ENCODE results near the gene TLR4. TPM values are rescaled to one million over a fixed set of nuclear protein-coding genes. Genes with fewer than 3 reads are reported as not detected.

The TLR4 gene
- polyA plus RNA-seq, 1 donor from 2014 or later, result 0.07 TPM

DNA sequence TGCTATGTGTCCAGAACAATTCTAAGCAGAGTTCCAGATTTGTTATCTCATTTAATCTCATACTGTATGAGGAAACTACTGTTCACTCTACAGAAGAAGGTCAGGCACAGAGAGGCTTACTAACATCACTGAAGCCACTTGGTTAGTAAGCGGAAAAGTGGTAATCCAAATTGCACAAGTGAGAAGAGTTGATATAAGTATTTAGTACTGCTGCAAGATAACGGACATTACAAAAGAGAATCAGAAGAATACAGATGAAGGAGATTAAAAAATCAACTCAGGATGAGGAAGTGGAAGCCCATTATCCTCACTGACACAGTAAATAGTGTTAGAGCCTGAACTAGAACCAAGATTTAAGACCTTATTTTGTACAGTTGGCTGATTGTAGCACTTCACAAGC is 22.3 kb upstream of the TLR4 start:
- Histone ChIP-seq H3K4me3 (ENCODE audit: low read length) (no peak overlapping the region), H3K79me2 (replicated peaks; ENCODE audit: insufficient read depth, low read length) (no peaks in the 10 kb centered on the region), H2AFZ (ENCODE audit: low read depth, low read length) (no peak overlapping the region), H3K9me3 (ENCODE audit: low read length) (no peaks in the 10 kb centered on the region), H3F3A (ENCODE audit: insufficient read depth, low read length, poor library complexity, severe bottlenecking) (no peaks in the 10 kb centered on the region), H3K9ac (ENCODE audit: low read length) (no peak overlapping the region), H3K36me3 (ENCODE audit: insufficient read depth, low read length) (no peaks in the 10 kb centered on the region), H3K4me2 (ENCODE audit: low read length) (no peak overlapping the region), H3K27me3 (ENCODE audit: insufficient read depth, low read depth, low read length) (no peaks in the 10 kb centered on the region), H4K20me1 (ENCODE audit: insufficient read depth) (no peaks in the 10 kb centered on the region), H3K9me2 (ENCODE audit: insufficient read depth, low read length) (no peaks in the 10 kb centered on the region), H3K27ac (ENCODE audit: low read length) (no peak overlapping the region)
- no peak for TF ChIP-seq POLR2AphosphoS5 (IDR thresholded peaks at IDR 0.05)

DNA sequence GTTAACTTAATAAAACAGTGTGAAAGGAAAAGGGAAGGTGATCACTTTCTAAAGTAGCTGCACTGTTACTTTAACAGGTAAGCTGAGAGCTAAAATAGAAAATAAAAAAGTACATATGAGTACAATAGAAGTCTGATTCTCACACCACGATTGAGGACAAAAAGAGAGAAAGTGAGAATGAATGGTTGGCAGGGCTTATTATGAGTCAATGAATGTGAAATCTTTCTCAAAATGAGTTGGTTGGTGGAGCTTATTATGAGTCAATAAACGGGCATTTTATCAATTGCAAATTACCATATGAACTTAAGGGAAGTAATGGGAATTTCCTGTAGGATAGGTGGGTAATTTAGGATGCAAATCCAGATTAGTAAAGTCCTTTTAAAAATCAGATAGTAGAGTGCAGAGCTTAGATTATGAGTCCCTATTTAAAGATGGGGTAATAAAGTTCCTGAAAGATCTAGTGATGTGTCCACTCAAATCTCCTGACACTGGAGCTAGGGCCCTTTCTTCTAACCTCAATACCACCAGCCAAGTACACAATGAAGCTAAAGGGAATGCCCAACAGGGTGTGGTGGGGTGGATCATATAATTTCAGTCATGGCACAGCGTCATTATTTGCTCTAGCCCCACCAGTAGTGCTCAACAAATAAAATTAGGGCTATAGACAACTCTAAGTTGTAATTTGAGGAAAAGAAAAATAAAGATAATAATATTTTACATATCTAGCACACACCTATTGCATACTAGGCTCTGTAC is 21.1 kb upstream of the TLR4 start:
- no peak overlapping the region for H3K27ac ChIP-seq (ENCODE audit: low read length)
- H3K9me2 ChIP-seq (ENCODE audit: insufficient read depth, low read length), result no peaks in the 10 kb centered on the region
- H3K79me2 ChIP-seq (replicated peaks; ENCODE audit: insufficient read depth, low read length), result no peaks in the 10 kb centered on the region
- H3K9ac ChIP-seq (ENCODE audit: low read length), result no peak overlapping the region
- H4K20me1 ChIP-seq (ENCODE audit: insufficient read depth), result no peaks in the 10 kb centered on the region
- no peak overlapping the region for H2AFZ ChIP-seq (ENCODE audit: low read depth, low read length)
- H3K9me3 ChIP-seq (ENCODE audit: low read length), result no peaks in the 10 kb centered on the region
- TF ChIP-seq RAD21 (conservative IDR thresholded peaks at IDR 0.05) (no peak), EZH2 (IDR thresholded peaks at IDR 0.05; ENCODE audit: borderline replicate concordance, insufficient read depth, low read length, poor library complexity, severe bottlenecking) (no peak), TAF1 (IDR thresholded peaks at IDR 0.05; ENCODE audit: low read depth) (no peak), SMC3 (conservative IDR thresholded peaks at IDR 0.05; ENCODE audit: poor library complexity) (no peak), EP300 (conservative IDR thresholded peaks at IDR 0.05; ENCODE audit: poor library complexity, severe bottlenecking) (no peak), POLR2AphosphoS5 (IDR thresholded peaks at IDR 0.05) (no peak), MXI1 (conservative IDR thresholded peaks at IDR 0.05; ENCODE audit: poor library complexity, severe bottlenecking) (no peak)
- TF ChIP-seq, protein P1, sequence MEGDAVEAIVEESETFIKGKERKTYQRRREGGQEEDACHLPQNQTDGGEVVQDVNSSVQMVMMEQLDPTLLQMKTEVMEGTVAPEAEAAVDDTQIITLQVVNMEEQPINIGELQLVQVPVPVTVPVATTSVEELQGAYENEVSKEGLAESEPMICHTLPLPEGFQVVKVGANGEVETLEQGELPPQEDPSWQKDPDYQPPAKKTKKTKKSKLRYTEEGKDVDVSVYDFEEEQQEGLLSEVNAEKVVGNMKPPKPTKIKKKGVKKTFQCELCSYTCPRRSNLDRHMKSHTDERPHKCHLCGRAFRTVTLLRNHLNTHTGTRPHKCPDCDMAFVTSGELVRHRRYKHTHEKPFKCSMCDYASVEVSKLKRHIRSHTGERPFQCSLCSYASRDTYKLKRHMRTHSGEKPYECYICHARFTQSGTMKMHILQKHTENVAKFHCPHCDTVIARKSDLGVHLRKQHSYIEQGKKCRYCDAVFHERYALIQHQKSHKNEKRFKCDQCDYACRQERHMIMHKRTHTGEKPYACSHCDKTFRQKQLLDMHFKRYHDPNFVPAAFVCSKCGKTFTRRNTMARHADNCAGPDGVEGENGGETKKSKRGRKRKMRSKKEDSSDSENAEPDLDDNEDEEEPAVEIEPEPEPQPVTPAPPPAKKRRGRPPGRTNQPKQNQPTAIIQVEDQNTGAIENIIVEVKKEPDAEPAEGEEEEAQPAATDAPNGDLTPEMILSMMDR (IDR thresholded peaks at IDR 0.05; ENCODE audit: poor library complexity, severe bottlenecking), result no peak
- TF ChIP-seq, protein P2, sequence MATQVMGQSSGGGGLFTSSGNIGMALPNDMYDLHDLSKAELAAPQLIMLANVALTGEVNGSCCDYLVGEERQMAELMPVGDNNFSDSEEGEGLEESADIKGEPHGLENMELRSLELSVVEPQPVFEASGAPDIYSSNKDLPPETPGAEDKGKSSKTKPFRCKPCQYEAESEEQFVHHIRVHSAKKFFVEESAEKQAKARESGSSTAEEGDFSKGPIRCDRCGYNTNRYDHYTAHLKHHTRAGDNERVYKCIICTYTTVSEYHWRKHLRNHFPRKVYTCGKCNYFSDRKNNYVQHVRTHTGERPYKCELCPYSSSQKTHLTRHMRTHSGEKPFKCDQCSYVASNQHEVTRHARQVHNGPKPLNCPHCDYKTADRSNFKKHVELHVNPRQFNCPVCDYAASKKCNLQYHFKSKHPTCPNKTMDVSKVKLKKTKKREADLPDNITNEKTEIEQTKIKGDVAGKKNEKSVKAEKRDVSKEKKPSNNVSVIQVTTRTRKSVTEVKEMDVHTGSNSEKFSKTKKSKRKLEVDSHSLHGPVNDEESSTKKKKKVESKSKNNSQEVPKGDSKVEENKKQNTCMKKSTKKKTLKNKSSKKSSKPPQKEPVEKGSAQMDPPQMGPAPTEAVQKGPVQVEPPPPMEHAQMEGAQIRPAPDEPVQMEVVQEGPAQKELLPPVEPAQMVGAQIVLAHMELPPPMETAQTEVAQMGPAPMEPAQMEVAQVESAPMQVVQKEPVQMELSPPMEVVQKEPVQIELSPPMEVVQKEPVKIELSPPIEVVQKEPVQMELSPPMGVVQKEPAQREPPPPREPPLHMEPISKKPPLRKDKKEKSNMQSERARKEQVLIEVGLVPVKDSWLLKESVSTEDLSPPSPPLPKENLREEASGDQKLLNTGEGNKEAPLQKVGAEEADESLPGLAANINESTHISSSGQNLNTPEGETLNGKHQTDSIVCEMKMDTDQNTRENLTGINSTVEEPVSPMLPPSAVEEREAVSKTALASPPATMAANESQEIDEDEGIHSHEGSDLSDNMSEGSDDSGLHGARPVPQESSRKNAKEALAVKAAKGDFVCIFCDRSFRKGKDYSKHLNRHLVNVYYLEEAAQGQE (IDR thresholded peaks at IDR 0.05; ENCODE audit: borderline replicate concordance), result no peak
- no peaks in the 10 kb centered on the region for H3F3A ChIP-seq (ENCODE audit: insufficient read depth, low read length, poor library complexity, severe bottlenecking)
- H3K4me3 ChIP-seq (ENCODE audit: low read length), result no peak overlapping the region
- H3K4me2 ChIP-seq (ENCODE audit: low read length), result no peak overlapping the region
- no peaks in the 10 kb centered on the region for H3K36me3 ChIP-seq (ENCODE audit: insufficient read depth, low read length)
- no peaks in the 10 kb centered on the region for H3K27me3 ChIP-seq (ENCODE audit: insufficient read depth, low read depth, low read length)

Measured in neural cell (in vitro differentiated cells).